ENCODE measurements around the gene COBL.
A peak's percentile ranks its signal among the peaks of the same experiment; 100 is the strongest.

The COBL gene

GRCh38 chr7:51327287-51327717 is 10.7 kb upstream of the COBL start:
- no peak for DNase-seq

- no peak for DNase-seq
These were observed 10.2 kb upstream of the COBL start for GRCh38 chr7:51326656-51327286.

GRCh38 chr7:51325908-51326307 is 9.3 kb upstream of the COBL start:
- DNase-seq, result peak in 1 of 4 experiments; percentile 6

GRCh38 chr7:51325261-51325676 is 8.7 kb upstream of the COBL start:
- DNase-seq, result no peak

- DNase-seq, result peak; percentile 62 to 70 (median 64)
These were observed 7.7 kb upstream of the COBL start for GRCh38 chr7:51324206-51324898.

- no peak for DNase-seq
These were observed 5.4 kb upstream of the COBL start for GRCh38 chr7:51321961-51322515.

- DNase-seq, result no peak
These were observed 2.4 kb upstream of the COBL start for GRCh38 chr7:51318886-51319579.

GRCh38 chr7:51318001-51318400 is 1.4 kb upstream of the COBL start:
- no peak for DNase-seq

- no peak for DNase-seq
These were observed 937 bp upstream of the COBL start for GRCh38 chr7:51317582-51317910.

GRCh38 chr7:51316262-51316665 is 345 bp downstream of the COBL start:
- DNase-seq, result no peak

GRCh38 chr7:51315393-51316261 is 982 bp downstream of the COBL start:
- DNase-seq, result no peak

GRCh38 chr7:51314726-51315125 is 1.9 kb downstream of the COBL start:
- no peak for DNase-seq

- DNase-seq, result no peak
These were observed 2.7 kb downstream of the COBL start for GRCh38 chr7:51313738-51314425.

GRCh38 chr7:51312951-51313737 is 3.5 kb downstream of the COBL start:
- DNase-seq, result no peak

- DNase-seq, result no peak
These were observed 5.4 kb downstream of the COBL start for GRCh38 chr7:51311166-51311565.

- no peak for DNase-seq
These were observed 6.5 kb downstream of the COBL start for GRCh38 chr7:51310131-51310583.

GRCh38 chr7:51309361-51310130 is 7.1 kb downstream of the COBL start:
- no peak for DNase-seq

- no peak for DNase-seq
These were observed 7.9 kb downstream of the COBL start for GRCh38 chr7:51308696-51309095.

GRCh38 chr7:51308265-51308664 is 8.3 kb downstream of the COBL start:
- no peak for DNase-seq

GRCh38 chr7:51307651-51308210 is 8.9 kb downstream of the COBL start:
- DNase-seq, result no peak
